Right atrium auricular region (tissue), 2 donors: ENCODE results near the gene ASAH2B. TPM values are rescaled to one million over a fixed set of nuclear protein-coding genes. Genes with fewer than 3 reads are reported as not detected.

Experiments used
- DNase-seq: peaks from one replicate; pipeline ENCODE4 v3.0.0-alpha.2; 2019; ENCODE audit warnings: low spot score
- H3K27ac ChIP-seq, 2 donors: fragments of 200-600 bp; sonication (generic); 1 replicate in 1 of 2; 2 replicates in 1 of 2; pipeline ENCODE4 v1.5.1; 2016 to 2019
- H3K27me3 ChIP-seq, 2 donors: fragments of 200-600 bp; sonication (generic); one replicate each; pipeline versions ENCODE4 v1.5.1 to v1.6.0; 2017 to 2019
- H3K36me3 ChIP-seq: fragments of 200-600 bp; sonication (generic); one replicate; pipeline ENCODE4 v1.5.1; 2016
- H3K4me1 ChIP-seq, 2 donors: fragments of 200-600 bp; sonication (generic); one replicate each; pipeline versions ENCODE4 v1.5.1 to v1.6.0; 2017 to 2019
- H3K4me3 ChIP-seq, 2 donors: fragments of 200-600 bp; sonication (generic); 1 replicate in 1 of 2; 2 replicates in 1 of 2; pipeline ENCODE4 v1.5.1; 2017 to 2019; ENCODE audit warnings: mild to moderate bottlenecking in 1 of 2, moderate library complexity in 1 of 2
- H3K9me3 ChIP-seq, 2 donors: fragments of 200-600 bp; sonication (generic); one replicate each; pipeline ENCODE4 v1.5.1; 2019
- total RNA-seq, 2 donors: library from RNA; depleted of rRNA; stranded (reverse); fragments of >200 nt; gene quantifications; one replicate each; pipeline ENCODE4 v1.1.0, GENCODE V29; 2016
- TF ChIP-seq, protein P1 (sequence below), 2 donors: fragments of 200-600 bp; sonication (generic); IDR thresholded peaks; one replicate each; pipeline ENCODE4 v1.5.1; 2019; ENCODE audit warnings: antibody characterized with exemption in 2 of 2

ASAH2B gene
- total RNA-seq, 2 donors from 2014 or later: 1.5 TPM

DNA sequence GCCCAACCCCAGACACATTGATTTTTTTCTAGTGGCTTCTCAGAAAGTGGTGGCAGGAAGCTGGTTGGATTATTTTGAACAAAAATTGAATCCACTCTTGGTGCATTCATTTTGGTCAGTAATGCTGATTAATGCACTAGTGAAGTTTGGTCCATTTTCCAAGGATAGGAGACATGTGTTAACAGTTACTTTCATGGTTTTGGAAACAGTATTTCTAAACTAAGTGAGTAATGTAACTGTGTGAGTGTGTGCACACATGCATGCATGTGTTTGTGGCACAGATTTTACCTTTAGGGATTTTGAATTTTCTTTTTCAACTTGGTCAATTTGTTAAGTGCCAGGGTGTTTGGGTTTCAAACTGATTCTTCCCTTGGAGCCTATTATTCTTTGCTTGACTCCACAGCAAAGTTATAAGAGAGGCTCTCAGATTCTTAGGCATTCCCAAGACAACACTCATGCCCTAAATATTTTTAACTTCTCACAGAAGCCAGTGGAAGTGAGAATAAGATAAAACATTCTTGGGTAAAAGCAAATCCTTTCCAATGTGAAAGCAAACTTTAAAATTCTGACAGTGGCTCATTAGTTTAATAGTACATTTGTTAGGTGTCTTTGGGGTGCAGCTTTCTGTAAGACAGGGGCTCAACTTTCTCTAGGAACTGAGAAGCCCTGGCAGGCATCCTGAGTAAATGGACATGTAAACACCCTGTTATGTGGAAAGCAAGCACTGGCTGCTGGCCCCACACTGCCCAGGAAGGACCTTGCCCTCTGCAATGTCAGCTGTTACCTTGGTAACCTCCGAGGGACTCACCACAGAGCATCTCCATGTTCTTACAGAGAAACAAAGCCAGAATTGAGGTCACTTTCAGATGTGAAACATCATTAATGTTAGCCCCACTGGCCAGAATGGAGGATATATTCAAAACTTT is 68.4 kb downstream of the ASAH2B start:
- no peaks in the 10 kb centered on the region for H3K9me3 ChIP-seq
- no peak for DNase-seq
- no peak overlapping the region for H3K27ac ChIP-seq
- H3K27me3 ChIP-seq: no peaks in the 10 kb centered on the region
- no peaks in the 10 kb centered on the region for H3K4me1 ChIP-seq
- H3K36me3 ChIP-seq: no peaks in the 10 kb centered on the region
- no peak overlapping the region for H3K4me3 ChIP-seq
- TF ChIP-seq, protein P1, sequence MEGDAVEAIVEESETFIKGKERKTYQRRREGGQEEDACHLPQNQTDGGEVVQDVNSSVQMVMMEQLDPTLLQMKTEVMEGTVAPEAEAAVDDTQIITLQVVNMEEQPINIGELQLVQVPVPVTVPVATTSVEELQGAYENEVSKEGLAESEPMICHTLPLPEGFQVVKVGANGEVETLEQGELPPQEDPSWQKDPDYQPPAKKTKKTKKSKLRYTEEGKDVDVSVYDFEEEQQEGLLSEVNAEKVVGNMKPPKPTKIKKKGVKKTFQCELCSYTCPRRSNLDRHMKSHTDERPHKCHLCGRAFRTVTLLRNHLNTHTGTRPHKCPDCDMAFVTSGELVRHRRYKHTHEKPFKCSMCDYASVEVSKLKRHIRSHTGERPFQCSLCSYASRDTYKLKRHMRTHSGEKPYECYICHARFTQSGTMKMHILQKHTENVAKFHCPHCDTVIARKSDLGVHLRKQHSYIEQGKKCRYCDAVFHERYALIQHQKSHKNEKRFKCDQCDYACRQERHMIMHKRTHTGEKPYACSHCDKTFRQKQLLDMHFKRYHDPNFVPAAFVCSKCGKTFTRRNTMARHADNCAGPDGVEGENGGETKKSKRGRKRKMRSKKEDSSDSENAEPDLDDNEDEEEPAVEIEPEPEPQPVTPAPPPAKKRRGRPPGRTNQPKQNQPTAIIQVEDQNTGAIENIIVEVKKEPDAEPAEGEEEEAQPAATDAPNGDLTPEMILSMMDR (IDR thresholded peaks at IDR 0.05): no peak

Other genes with a start within 250 kb of the ASAH2B start
- gene SGMS1, start 116.0 kb upstream of the ASAH2B start, total RNA-seq: 10 to 100 TPM; 32.5 to 35.9 TPM
- not detected for gene A1CF, start 145.7 kb downstream of the ASAH2B start, total RNA-seq